Measurements from ENCODE around the gene PRDM4.

DNA sequence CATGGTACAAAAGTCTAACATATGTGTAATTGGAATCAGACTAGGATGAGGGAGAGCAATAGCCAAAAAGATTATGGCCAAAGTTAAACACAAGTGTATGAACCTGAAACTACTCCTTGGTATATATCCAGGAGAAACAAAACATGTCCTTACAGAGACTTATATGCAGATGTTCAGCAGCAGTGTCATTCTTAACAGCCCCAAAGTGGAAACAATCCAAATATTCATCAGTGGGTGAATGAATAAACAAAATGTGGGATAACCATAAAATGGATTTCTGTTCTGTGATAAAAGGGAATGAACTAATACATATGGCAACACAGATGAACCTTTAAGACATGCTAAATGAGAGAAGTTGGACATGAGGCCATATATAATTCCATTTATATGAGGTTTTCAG is 45.2 kb downstream of the PRDM4 start:
- TF ChIP-seq, protein P1, sequence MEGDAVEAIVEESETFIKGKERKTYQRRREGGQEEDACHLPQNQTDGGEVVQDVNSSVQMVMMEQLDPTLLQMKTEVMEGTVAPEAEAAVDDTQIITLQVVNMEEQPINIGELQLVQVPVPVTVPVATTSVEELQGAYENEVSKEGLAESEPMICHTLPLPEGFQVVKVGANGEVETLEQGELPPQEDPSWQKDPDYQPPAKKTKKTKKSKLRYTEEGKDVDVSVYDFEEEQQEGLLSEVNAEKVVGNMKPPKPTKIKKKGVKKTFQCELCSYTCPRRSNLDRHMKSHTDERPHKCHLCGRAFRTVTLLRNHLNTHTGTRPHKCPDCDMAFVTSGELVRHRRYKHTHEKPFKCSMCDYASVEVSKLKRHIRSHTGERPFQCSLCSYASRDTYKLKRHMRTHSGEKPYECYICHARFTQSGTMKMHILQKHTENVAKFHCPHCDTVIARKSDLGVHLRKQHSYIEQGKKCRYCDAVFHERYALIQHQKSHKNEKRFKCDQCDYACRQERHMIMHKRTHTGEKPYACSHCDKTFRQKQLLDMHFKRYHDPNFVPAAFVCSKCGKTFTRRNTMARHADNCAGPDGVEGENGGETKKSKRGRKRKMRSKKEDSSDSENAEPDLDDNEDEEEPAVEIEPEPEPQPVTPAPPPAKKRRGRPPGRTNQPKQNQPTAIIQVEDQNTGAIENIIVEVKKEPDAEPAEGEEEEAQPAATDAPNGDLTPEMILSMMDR (IDR thresholded peaks at IDR 0.05), result no peak
- TF ChIP-seq POLR2A (IDR thresholded peaks at IDR 0.05), result no peak
